ENCODE results near the gene SAMD9L.
"Not testable (repeated sequence)": the region's sequence is repeated elsewhere in the genome, so short reads cannot be mapped to it uniquely, and the experiment has no call there.

Gene SAMD9L

DNA sequence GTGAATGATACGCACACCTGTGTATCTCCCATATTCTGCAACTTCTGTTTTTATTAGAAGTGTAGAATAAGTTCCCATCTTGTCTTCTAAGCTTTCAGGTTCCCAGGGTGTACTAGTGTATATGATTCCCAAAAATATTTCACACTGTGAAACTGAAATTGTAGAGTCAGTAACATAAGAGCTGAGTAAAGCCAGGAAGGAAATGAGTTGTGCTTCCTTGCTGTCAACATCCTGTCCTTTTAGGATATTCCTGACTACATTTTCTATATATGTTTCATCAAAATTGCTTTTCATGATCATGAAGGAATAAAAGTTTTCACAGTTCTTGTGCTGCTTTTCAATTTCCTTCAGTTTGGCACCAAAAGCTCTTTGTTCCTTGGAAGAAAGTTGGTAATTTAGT lies 15.2 kb downstream of the SAMD9L start:
- no peak overlapping the region for H3K4me3 ChIP-seq (ENCODE audit: low read length)
- H3K9me3 ChIP-seq (ENCODE audit: low read length) = no peaks in the 10 kb centered on the region
- H3K36me3 ChIP-seq (ENCODE audit: insufficient read depth, low read length) = no peaks in the 10 kb centered on the region
- no peaks in the 10 kb centered on the region for H3K4me1 ChIP-seq (ENCODE audit: insufficient read depth, low read length)
- no peak overlapping the region for H2AFZ ChIP-seq (ENCODE audit: low read depth, low read length)
- H3K27me3 ChIP-seq (ENCODE audit: insufficient read depth, low read length) = peaks cover 4% of the 10 kb centered on the region

DNA sequence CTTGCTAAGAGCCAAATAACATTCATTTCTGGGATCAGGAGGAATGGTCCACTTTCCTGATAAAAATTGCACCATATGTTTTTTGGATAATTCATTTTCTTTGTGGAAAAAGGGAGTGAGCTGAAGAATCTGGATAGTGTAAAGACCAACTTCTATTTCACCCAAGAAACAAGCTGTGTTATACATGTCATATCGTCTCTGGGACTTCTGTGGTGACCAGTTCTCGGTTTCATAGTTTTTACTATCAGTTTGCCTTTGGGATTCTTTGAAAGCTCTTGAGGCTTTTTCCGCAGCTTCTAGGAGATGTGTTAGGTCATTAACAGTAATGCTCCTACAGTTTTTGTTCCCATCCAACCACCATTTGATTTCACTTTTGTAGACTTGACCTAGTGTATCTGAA lies 16.0 kb downstream of the SAMD9L start:
- Histone ChIP-seq H3K27me3 (ENCODE audit: insufficient read depth, low read length) (peaks cover 4% of the 10 kb centered on the region), H2AFZ (ENCODE audit: low read depth, low read length) (no peak overlapping the region), H3K4me3 (ENCODE audit: low read length) (no peak overlapping the region), H3K4me1 (ENCODE audit: insufficient read depth, low read length) (no peaks in the 10 kb centered on the region), H3K36me3 (ENCODE audit: insufficient read depth, low read length) (no peaks in the 10 kb centered on the region), H3K9me3 (ENCODE audit: low read length) (no peaks in the 10 kb centered on the region)

DNA sequence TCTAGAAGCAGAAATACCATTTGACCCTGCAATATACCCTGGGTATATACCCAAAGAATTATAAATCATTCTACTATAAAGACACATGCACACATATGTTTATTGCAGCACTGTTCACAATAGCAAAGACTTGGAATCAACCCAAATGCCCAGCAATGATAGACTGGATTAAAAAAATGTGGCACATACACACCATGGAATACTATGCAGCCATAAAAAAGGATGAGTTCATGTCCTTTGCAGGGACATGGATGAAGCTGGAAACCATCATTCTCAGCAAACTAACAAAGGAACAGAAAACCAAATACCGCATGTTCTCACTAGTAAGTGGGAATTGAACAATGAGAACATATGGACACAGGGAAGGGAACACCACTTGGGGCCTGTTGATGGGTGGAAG lies 21.2 kb downstream of the SAMD9L start:
- H2AFZ ChIP-seq (ENCODE audit: low read depth, low read length); H3K4me1 ChIP-seq (ENCODE audit: insufficient read depth, low read length); H3K36me3 ChIP-seq (ENCODE audit: insufficient read depth, low read length); H3K9me3 ChIP-seq (ENCODE audit: low read length); H3K4me3 ChIP-seq (ENCODE audit: low read length); H3K27me3 ChIP-seq (ENCODE audit: insufficient read depth, low read length): not testable (repeated sequence)

DNA sequence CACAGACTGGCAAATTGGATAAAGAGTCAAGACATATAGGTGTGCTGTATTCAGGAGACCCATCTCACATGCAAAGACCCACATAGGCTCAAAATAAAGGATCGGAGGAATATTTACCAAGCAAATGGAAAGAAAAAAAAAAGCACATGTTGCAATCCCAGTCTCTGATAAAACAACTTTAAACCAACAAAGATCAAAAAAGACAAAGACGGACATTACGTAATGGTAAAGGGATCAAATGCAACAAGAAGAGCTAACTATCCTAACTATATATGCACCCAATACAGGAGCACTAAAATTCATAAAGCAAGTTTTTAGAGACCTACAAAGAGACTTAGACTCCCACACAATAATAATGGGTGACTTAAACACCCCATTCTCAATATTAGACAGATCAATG lies 24.7 kb downstream of the SAMD9L start:
- H3K4me1 ChIP-seq (ENCODE audit: insufficient read depth, low read length); H3K4me3 ChIP-seq (ENCODE audit: low read length); H2AFZ ChIP-seq (ENCODE audit: low read depth, low read length); H3K27me3 ChIP-seq (ENCODE audit: insufficient read depth, low read length); H3K36me3 ChIP-seq (ENCODE audit: insufficient read depth, low read length); H3K9me3 ChIP-seq (ENCODE audit: low read length): not testable (repeated sequence)

DNA sequence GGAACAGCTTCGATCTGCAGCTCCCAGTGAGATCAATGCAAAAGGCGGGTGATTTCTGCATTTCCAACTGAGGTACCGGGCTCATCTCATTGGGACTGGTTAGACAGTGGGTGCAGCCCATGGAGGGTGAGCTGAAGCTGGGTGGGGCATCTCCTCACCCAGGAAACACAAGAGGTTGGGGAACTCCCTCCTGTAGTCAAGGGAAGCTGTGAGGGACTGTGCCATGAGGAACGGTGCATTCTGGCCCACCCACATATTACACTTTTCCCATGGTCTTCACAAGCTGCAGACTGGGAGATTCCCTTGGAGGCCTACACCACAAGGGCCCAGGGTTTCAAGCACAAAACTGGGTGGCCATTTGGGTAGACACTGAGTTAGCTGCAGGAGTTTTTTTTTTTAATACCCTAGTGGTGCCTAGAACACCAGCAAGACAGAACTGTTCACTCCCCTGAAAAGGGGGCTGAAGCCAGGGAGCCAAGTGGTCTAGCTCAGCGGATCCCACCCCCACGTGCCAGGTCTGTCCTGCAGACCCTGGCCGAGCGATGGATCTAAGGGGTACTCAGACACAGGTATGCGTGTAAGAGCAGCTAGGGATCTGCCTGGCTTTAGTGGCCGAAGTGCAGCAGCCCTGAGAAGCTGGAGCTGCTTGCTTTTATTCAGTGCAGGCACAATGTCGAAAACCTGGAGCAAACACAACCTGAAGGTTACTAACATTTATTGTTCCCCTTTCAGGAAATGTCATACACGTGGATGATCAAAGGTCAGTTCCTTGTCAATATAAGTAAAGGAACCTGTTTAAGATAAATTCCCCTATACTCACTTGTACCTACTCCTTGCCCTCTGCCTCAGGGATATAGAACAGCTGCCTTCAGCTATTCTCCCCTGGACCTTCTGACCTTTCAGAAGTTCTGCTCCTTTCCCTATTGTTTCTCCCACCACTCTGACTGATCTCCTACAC lies 27.3 kb downstream of the SAMD9L start:
- Histone ChIP-seq H3K27me3 (ENCODE audit: insufficient read depth, low read length) (no peaks in the 10 kb centered on the region), H2AFZ (ENCODE audit: low read depth, low read length) (no peak overlapping the region), H3K36me3 (ENCODE audit: insufficient read depth, low read length) (no peaks in the 10 kb centered on the region), H3K4me3 (ENCODE audit: low read length) (no peak overlapping the region), H3K4me1 (ENCODE audit: insufficient read depth, low read length) (no peaks in the 10 kb centered on the region), H3K9me3 (ENCODE audit: low read length) (no peaks in the 10 kb centered on the region)

DNA sequence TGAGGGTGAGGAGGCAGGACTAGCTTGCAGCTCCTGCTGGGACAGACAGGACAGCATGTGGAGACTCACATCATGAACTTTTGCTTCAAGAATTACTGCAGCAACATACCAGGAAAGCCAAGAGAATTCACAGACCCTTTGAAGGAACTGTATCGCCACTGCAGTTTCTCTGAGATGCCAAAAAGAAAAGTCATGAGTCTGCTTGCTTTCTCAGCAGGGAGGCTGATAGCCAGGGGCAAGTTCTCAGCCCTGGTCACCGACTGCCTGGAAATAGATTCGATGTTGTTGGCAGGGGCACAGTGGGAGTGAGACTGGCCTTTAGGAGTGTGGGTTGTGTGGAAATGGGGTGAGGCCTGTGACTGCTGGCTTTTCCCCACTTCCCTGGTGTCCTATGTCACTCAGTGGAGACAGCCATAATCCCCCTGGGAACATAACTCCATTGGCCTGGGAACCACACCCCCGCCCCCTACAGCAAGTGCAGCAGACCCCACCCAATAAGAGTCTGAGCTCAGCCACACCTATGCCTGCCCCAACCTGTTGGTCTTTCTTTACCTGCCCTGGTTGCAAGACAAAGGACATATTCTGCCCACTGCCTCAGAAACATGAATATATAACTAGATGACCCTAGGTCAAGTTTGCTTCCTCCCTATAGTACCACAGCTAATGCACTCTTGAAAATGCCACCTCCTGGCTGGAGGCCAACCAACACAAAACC lies 28.8 kb downstream of the SAMD9L start:
- Histone ChIP-seq H3K4me3 (ENCODE audit: low read length) (no peak overlapping the region), H3K36me3 (ENCODE audit: insufficient read depth, low read length) (no peaks in the 10 kb centered on the region), H3K9me3 (ENCODE audit: low read length) (no peaks in the 10 kb centered on the region), H2AFZ (ENCODE audit: low read depth, low read length) (no peak overlapping the region), H3K4me1 (ENCODE audit: insufficient read depth, low read length) (no peaks in the 10 kb centered on the region), H3K27me3 (ENCODE audit: insufficient read depth, low read length) (no peaks in the 10 kb centered on the region)

DNA sequence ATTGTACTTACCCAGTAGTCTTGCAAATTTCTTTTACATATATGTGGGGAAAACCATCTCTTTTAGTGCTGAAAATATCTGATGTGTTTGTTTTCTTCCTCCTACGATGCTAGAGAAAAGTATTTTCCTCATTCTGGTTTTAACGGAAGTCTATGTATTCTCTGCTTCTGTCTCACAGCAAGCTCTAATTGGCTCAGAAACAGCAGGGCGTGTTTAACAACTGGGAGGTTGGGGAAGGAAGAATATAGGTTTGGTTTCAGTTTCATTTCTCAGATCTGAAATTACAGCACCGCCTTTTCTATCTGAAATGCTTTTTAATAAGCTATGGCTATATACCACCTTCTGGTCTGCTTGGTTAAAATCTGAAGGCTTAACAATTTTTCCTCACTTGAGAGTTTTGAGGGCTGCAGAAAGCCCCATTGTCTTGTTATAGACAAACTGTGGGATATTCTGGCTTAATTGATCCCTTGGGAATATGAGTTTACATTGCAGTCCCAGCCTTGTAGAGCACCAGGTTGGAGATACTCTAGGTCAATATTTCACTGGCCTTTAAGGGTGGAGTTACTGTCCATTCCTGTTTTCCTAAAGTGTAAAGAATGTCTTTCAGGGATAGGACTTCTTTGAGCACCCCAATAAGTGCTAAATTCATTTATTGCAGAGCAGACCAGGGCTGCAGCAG lies 30.2 kb downstream of the SAMD9L start, which contains the start of gene SAMD9:
TSS of gene SAMD9 (minus strand) at position 128 of the 679 bp plus-strand sequence. CDS start 11,882 bp downstream, outside the sequence.
- no peaks in the 10 kb centered on the region for H3K27me3 ChIP-seq (ENCODE audit: insufficient read depth, low read length)
- no peaks in the 10 kb centered on the region for H3K9me3 ChIP-seq (ENCODE audit: low read length)
- H3K4me3 ChIP-seq (ENCODE audit: low read length) = peak within 1 kb of the TSS; percentile 27
- H3K4me1 ChIP-seq (ENCODE audit: insufficient read depth, low read length) = no peaks in the 10 kb centered on the region
- H3K36me3 ChIP-seq (ENCODE audit: insufficient read depth, low read length) = no peaks in the 10 kb centered on the region
- peak within 1 kb of the TSS; percentile 76 for H2AFZ ChIP-seq (ENCODE audit: low read depth, low read length)

DNA sequence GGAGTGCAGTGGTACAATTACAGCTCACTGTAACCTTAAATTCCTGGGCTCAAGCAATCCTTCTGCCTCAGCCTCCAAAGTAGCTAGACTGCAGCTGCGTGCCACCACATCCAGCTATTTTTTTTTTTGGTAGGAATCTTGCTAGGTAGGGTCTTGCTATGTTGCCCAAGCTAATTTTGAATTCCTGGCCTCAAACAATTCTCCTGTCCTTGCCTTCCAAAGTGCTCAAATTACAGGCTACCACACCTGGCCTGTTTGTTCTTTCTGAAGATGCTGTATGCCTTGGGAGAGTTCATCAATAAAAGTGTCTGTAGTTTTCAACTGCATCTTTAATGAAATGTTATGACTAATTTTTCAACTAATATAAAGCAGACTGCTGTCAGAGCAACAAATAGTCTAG lies 30.9 kb downstream of the SAMD9L start:
- Histone ChIP-seq H3K4me3 (ENCODE audit: low read length) (no peak overlapping the region), H3K9me3 (ENCODE audit: low read length) (no peaks in the 10 kb centered on the region), H3K4me1 (ENCODE audit: insufficient read depth, low read length) (no peaks in the 10 kb centered on the region)

DNA sequence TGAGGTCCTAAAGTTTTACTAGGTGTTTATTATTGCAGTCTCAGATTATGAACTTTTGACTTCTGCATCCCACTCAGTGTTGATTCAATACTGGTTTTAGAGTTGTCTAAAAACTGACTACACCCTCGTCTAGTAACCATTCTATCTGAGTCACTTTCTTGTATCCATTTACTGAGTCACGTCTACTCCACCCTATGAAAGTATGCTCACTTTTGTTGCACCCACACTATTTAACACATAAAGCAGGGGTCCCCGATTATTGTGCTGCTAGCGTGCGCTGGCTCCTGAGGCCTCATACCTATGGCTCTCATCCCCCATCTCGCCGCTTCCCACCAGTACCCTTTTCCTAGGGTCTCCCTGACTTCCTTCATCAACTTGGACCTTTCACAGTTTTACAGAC lies 32.4 kb downstream of the SAMD9L start:
- H3K27me3 ChIP-seq (ENCODE audit: insufficient read depth, low read length) = no peaks in the 10 kb centered on the region
- no peak overlapping the region for H2AFZ ChIP-seq (ENCODE audit: low read depth, low read length)
- no peaks in the 10 kb centered on the region for H3K9me3 ChIP-seq (ENCODE audit: low read length)
- H3K4me3 ChIP-seq (ENCODE audit: low read length) = no peak overlapping the region
- H3K36me3 ChIP-seq (ENCODE audit: insufficient read depth, low read length) = no peaks in the 10 kb centered on the region
- no peaks in the 10 kb centered on the region for H3K4me1 ChIP-seq (ENCODE audit: insufficient read depth, low read length)

More for the DNA sequence above, 30.9 kb downstream of the SAMD9L start:
- Histone ChIP-seq H3K36me3 (ENCODE audit: insufficient read depth, low read length) (no peaks in the 10 kb centered on the region), H2AFZ (ENCODE audit: low read depth, low read length) (peak overlapping the region; percentile 76), H3K27me3 (ENCODE audit: insufficient read depth, low read length) (no peaks in the 10 kb centered on the region)

DNA sequence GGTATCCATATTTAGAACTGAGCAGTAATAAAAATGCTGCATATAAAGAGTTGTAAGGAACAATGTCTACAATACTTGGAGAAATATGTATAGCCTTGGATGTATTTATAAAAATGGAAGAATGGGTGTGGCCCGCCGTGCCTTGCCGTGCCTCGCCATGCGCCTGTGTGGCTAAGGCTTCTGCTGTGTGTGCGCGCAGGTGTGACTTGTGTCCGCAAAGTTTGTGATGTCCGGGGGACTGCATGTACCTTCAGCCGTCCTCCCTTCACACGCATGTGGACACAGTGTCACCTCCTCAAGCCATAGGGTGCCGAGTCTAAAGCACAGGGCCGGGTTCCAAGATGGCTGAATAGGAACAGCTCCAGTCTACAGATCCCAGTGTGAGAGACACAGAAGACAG lies 40.2 kb downstream of the SAMD9L start:
- H3K4me1 ChIP-seq (ENCODE audit: insufficient read depth, low read length) = no peaks in the 10 kb centered on the region
- H2AFZ ChIP-seq (ENCODE audit: low read depth, low read length) = no peak overlapping the region
- no peak overlapping the region for H3K4me3 ChIP-seq (ENCODE audit: low read length)
- H3K9me3 ChIP-seq (ENCODE audit: low read length) = no peaks in the 10 kb centered on the region
- H3K36me3 ChIP-seq (ENCODE audit: insufficient read depth, low read length) = no peaks in the 10 kb centered on the region
- H3K27me3 ChIP-seq (ENCODE audit: insufficient read depth, low read length) = no peaks in the 10 kb centered on the region

DNA sequence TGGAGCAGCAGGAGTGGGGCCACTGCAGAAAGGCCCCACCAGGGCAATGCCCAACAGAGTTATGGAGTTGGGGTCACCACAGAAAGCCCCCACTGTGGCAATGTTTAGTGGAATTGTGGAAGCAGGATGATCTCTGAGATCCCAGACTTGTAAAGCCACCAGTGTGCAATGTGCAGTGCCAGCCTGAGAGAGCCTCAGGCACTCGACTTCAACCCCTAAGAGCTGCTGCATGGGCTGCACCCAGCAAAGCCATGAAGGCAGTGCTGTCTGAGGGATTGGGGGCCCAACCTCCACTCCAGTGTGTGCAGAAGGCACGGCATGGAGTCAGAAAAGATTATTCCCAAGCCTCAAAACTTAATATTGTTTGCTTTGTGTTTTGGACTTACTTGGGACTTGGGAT lies 50.8 kb downstream of the SAMD9L start:
- no peaks in the 10 kb centered on the region for H3K4me1 ChIP-seq (ENCODE audit: insufficient read depth, low read length)
- H3K27me3 ChIP-seq (ENCODE audit: insufficient read depth, low read length) = peaks cover 2% of the 10 kb centered on the region
- H3K4me3 ChIP-seq (ENCODE audit: low read length) = no peak overlapping the region
- H2AFZ ChIP-seq (ENCODE audit: low read depth, low read length) = no peak overlapping the region
- peaks cover 2% of the 10 kb centered on the region for H3K9me3 ChIP-seq (ENCODE audit: low read length)
- no peaks in the 10 kb centered on the region for H3K36me3 ChIP-seq (ENCODE audit: insufficient read depth, low read length)

DNA sequence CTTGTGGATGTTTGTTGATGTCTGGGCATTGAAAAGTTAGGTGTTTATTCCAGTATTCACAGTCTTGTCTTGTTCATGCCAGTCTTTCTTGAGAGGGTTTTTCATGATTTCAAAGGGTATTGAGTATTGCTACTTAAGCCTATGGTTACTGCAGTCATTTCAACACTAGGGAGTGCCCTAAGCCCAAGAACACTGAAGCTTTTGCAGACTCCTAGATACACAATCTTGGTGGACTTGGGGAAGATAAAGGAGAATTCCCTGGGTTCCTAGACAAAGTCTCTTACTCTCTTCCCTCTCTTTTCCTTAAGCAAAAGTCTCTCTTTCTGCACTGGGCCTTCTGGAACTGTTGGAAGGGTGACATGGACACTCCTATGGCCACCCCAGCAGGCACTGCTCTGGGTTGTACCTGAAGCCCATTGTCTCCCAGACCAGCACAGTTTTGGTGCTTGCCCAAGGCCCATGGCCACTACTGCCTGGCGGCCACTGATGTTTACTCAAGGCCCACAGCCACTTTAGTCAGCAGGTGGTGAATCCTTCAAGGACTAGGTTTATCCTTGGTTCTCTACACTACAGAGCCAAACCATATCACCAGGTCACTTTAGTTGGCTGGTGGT lies 55.3 kb downstream of the SAMD9L start:
- Histone ChIP-seq H2AFZ (ENCODE audit: low read depth, low read length) (no peak overlapping the region), H3K36me3 (ENCODE audit: insufficient read depth, low read length) (no peaks in the 10 kb centered on the region), H3K4me1 (ENCODE audit: insufficient read depth, low read length) (no peaks in the 10 kb centered on the region), H3K27me3 (ENCODE audit: insufficient read depth, low read length) (no peaks in the 10 kb centered on the region), H3K4me3 (ENCODE audit: low read length) (no peak overlapping the region), H3K9me3 (ENCODE audit: low read length) (peaks cover 2% of the 10 kb centered on the region)
